Measurements from ENCODE around the gene TBXA2R.
A peak's percentile ranks its signal among the peaks of the same experiment; 100 is the strongest.
"Not testable (repeated sequence)": the region's sequence is repeated elsewhere in the genome, so short reads cannot be mapped to it uniquely, and the experiment has no call there.

Gene TBXA2R

DNA sequence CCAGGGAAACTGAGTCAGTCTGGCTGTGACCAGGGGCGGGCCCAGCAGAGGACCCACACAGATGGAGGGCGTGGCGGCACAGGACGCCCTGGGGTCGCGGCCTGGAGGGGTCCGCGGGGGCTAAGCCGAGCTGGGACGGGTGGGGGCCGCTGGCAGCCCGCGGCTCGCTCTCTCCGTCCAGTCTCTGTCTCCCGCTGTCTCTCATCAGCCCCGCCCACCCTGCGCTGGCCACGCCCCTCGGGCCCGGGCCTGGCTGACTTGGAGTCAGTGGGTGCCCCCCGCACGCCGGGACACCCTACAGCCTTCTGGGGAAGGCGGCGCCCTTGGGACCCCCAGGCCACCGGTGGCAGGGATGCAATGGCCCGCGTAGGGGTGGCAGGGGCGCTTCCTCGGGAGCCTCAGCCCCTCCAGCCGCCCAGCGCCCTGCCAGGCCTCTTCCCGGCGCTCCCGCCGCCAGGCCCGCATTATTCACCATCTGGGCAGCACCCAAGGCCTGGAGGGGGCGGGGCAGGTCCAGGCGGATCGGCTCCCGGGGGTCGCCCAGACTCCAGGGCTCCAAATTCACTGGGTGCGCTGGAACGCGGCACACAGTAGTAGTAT lies at the start of gene TBXA2R:
TSS of gene TBXA2R (minus strand) at position 186 of the 600 bp plus-strand sequence. CDS start 6,241 bp downstream, outside the sequence.
- DNase-seq (ENCODE audit: low spot score) = peak; percentile 66

DNA sequence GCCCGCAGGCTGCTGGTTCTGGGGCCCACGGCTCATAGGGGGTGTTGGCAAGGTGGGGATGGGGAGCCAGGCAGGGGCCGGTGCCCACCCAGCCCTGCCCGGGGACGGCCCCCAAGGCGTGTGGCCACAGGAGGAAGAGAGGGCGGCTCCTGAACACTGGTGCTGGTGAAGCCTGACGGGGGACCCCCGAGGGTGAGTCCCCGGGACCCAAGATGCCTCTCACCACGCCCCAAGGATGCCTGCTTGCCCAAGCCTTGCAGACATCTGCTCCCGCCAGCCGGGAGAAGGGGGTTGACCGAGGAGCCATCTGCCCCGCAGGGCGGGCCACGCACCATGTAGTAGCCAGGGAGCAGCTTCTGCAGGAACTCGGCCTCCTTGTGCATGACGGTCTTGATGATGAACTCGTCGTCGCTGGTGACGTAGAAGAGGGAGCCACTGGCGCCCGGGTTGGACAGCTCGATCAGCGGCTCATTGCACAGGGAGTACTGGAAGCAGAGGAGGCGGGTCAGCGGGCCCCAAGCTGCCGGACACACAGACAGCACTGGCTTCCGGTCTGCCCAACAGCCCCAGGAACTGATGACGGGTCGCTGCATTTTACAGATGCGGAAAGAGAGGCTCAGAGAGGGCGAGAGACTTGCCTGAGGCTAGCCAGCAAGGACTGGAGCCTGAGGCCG lies 49.5 kb upstream of the TBXA2R start:
- DNase-seq (ENCODE audit: low spot score) = no peak

DNA sequence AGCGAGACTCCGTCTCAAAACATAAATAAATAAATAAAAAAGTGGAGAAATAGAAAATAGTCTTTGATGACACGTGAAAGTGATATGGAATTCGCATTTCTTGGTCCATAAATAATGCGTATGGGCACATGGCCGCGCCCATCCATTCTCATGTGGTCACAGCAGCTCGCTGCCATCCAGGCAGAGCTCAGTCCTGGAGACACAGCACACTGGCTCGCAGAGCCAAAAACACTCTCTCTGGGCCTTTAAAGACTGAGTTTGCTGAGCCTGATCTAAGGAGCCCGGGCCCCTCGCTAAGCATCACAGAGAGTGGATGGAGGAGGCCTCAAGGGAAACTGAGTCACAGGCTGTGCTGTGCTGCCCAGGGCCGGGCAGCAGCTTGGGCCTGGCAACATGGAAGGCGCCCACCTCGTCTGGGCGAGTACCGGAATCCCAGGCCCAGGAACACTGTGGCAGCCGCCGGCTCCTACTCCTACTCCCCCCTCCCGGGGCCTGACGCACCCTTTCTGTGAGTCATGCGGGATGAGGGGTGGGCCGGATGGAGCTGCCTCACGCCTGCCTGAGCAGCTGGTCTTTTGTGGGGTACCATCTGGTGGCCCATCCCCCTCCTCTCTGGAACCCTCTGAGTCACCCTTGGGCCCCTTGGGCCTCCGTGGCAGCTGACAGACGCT lies 48.9 kb upstream of the TBXA2R start:
- DNase-seq (ENCODE audit: low spot score) = peak; percentile 96

DNA sequence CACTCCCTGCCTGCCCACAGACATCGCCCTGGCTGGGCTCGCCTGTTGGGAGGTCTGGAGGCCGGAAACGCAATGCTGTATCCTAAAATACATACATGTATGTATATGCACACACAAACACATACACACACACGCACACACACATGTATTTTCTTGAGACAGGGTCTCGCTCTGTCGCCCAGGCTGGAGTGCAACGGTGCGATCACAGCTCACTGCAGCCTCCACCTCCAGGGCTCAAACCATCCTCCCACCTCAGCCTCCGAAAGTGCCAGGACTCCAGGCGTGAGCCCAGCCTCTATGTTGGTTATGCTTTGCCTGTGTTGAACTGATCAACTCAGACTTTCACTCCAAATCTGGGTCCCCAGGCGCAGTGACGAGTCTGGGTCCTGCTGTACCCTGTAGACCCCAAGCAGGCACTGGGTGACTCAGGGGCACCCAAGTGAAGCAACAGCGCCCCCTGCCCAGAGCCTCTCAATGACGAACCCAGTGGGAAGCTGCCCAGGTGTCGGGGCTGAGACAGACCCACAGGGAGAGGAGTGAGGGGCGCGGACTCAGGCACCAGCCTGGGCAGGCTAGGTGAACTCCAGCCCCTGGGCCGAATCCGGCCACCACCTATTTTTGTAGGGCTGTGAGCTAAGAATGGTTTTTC lies 47.3 kb upstream of the TBXA2R start:
- DNase-seq (ENCODE audit: low spot score) = no peak

DNA sequence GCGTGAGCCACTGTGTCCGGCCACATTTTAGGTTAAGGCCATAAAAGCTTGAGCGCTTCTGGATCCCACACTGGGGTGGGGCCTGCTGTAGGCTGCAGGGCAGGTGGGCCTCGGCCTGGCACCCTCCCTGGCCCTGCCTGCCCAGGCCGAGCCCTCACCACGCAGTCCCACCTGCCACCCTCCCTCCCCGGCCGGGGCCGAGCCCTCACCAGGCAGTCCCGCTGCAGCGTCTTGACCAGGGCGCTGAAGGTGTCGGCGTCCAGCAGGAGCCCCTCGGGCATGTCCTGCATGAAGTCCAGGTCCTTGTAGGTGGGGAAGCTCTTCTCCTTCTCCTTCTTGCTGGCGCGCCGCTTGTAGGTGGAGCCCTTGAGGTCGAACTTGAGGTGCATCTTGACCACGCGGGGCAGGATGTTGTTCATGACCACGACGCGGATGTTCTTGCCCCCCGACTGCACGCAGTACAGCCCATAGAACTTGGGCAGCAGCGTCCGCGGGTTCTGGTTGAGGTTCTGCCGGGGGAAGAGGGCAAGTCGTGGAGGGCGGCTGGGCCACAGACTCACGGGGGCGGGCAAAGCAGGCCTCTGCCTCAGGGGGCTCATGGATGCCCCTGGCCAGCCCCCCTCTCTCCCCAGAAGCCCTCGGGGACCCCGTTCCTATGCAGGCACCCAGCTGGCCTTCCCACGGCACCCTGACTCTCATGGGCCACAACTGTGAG lies 46.6 kb upstream of the TBXA2R start:
- DNase-seq (ENCODE audit: low spot score) = no peak

DNA sequence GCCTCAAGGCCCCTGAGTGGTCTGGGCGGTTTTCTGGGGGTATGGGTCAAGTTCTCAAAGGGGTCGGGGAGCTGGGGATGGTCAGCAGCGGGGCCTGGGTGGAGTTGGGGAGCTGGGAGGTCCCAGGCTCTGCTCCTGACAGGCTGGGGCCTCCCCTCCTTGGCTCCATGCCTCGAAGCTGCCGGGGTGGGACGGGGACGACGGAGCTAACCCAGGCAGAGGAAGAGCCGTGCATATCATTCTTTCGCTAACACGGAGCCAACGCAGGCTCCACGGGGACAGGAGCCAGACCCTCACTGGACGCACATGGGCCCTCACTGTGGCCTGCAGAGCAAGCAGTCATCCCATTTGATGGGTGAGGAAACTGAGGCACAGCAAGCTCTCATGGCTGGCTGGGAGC lies 45.7 kb upstream of the TBXA2R start:
- no peak for DNase-seq (ENCODE audit: low spot score)

DNA sequence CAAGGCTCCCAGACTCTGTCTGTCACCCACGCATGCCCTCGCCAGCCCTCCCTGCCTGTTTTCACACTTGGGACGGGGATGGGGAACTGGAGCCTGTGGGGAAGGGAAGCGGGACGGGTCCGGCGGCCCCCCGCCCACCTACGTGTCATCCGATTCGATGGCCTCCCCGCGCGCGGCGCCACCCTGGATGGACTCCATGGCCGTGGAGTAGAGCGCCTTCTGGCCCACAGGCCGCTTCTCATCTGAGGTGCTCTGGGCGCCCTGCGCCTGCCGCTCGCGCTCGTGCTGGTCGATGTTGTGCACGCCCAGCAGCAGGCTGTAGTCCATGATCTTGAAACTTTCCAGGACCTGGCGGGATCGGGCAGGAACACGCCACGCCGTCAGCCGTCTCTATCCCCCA lies 45.0 kb upstream of the TBXA2R start:
- no peak for DNase-seq (ENCODE audit: low spot score)

DNA sequence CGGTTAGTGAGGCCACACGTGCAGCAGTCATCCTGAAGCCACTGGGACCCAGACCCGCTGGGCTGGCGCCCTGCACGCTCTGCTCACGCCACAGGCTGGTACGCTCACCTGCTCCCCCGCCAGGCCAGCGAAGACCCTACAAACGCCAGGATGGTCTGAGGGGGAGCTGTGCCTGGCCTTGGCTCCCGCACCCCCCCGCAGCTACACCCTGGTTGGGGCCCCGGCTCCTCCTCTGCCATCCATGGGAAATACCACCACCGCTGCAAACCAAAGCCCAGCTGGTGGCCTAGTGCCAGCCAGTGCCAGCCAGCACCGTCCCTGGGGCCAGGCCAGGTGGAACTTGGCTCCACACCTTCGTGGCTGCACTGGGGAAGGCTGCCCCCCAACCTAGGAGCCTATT lies 43.2 kb upstream of the TBXA2R start:
- no peak for DNase-seq (ENCODE audit: low spot score)

DNA sequence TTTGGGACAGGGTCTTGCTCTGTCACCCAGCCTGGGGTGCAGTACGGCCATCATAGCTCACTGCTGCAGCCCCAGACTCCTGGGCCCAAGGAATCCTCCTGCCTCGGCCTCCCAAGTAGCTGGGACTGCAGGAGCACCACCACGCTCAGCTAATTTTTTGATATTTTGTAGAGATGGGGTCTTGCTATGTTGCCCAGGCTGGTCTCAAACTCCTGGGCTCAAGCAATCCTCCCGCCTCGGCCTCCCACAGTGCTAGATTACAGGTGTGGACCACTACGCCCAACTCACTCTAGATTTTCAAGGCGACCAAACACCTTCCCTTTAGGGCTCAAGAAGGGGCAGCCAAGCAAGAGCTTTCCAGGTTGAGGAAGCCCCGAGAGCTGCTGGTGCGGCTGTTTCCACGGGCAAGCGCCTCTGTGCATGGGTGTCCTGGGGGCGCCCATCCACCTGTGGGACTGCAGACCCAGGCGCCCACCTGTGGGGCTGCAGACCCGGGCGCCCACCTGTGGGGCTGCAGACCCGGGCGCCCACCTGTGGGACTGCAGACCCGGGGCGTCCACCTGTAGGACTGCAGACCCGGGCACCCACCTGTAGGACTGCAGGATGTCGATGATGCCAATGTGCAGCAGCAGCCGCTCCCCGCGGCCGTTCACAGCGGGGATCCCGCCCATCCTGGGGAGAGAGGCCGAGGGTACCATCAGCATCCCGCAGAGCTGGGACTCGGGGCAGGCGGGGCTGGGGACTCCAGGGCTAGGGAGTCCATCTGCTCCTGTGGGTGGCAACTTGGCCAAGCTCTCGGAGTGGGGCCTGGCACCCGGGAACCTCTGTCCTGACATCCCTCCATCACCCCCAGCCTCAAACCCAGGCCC lies 41.6 kb upstream of the TBXA2R start:
- DNase-seq (ENCODE audit: low spot score) = no peak

DNA sequence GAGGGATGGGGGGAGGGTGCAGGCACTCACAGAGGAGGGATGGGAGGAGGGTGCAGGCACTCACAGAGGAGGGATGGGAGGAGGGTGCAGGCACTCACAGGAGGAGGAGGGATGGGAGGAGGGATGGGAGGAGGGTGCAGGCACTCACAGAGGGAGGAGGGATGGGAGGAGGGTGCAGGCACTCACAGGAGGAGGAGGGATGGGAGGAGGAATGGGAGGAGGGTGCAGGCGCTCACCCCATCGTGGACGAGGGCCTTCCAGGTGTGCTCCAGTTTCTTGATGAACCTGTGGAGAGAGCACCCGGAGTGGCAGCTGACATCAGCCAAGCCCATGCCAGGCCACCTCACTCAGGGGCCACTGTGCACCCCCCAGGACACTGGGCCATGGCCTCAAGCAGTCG lies 40.4 kb upstream of the TBXA2R start:
- DNase-seq (ENCODE audit: low spot score) = not testable (repeated sequence)

DNA sequence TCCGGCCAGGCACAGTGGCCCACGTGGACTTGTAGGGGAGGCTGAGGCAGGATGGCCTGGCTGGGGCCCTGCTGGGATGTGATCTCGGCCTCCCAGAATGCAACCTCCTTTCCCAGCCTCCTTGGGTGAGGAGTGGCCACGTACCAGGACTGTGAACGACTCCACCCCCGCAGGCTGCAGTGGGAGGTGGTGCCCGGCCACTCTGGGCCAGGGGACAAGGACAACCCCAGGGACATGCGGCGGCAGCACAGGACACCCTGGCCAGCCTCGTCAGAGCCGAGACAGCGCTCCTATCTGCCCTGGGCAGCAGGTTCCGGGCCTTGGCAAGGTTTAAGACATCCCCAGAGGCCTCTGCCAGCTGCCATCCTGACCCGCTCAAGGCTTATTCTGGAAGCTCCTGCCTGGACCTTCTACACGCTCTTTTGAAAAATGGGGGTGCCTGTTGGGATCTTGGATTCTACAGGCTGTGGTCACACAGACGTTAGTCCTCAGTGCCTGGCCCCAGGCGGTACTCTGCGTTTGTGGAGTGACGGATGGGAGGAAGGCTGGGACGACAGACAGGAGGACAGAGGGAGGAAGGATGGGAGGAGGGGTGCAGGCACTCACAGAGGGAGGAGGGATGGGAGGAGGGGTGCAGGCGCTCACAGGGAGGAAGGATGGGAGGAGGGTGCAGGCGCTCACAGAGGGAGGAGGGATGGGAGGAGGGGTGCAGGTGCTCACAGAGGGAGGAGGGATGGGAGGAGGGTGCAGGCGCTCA lies 39.8 kb upstream of the TBXA2R start:
- DNase-seq (ENCODE audit: low spot score) = peak; percentile 21

DNA sequence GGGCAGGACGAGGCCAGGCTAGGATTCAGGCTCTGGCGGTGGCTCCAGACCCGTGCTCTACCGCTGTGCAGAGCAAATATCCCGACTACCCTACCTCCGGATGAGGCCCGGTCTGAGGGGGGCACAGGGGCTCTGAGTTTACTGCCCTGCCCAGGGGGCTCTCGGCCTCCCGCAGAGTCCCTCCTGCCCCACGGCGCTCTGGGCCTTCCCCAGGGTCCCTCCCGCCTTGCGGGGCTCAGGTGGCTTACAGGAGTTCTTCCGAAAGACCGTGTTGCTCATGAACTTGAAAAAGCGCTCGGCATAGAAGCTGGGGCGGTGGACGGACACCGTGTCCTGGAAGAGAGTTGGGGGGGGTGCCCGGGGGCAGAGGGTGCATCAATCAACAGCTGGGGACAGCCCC lies 39.1 kb upstream of the TBXA2R start:
- DNase-seq (ENCODE audit: low spot score) = no peak

DNA sequence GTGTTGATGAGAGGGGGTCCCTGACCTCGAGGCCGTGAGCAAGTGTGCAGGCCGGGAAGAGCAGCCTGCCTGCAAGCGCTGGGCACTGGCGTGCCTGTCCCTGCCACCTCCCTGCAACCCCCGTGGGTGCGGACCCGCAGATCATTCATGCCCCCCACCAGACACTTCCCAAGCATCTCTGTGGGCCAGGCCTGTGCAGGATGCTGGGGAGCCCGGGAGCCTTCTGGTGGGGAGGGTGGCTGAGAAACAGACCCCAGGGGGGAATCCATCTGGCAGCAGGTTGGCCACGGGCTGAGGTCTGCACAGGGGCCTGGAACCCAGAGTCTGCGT lies 38.4 kb upstream of the TBXA2R start:
- no peak for DNase-seq (ENCODE audit: low spot score)

DNA sequence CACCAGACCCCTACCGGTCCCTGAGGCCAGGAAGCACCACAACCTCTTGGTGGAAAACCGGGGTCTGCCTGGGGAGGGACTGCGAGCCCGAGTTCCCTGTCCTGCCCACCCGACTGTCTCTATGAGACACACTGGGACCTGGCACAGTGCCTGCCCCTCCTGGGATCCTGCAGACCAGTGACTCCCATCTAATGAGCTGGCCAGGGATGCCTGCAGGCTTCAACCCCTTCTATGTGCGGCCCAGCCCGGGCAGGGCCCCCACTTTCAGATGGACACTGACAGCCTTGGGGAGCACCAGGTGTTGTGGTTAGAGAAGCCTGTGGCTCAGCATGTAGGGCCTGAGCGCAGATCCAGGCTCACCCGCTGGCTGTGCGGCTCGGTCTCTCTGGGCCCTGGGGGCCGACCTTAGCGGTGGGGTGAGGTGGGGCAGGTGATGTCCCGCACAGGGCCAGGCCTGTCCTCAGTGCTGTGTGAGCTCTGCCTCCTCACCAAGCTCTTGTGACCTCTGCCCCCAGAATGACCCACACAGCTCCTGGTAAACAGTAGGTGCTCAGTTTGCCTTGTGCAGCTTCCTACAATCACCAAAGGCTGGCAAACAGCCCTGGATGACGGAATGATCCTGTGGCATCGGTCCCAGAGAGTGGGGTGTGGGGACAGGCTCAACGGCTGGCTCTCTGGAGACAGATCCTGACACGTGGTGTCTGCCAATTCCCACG lies 37.8 kb upstream of the TBXA2R start:
- DNase-seq (ENCODE audit: low spot score) = peak; percentile 26

DNA sequence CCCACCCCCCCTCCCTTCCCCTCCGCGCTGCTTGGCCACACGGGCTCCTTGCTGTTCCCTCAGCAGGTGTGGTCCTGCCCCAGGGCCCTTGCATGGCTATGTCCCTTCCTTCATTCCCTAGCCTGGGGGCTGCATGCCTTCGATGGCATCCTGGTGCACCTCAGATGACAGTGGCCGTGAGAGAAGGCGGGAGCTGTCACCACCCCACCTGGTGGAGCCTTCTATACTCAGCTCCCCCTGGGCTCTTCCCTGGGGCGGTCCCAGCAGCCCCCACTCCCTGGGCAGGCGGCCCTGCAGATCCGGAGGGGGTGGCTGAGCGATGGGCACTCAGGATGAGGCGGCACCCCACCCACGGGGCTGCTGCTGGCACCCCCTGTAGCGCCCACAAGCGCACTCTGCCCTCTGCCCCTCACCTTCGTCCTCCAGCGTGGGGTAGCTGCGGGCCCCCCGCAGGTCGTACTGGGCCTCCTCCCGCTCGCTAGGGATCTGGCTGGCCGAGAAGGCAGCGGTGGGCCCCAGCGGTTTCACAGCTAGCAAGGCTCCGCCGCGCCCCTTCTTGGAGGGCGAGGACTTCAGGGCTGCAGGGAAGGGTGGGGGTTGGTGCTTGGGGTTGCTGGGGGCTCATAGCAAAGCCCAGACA lies 37.1 kb upstream of the TBXA2R start:
- DNase-seq (ENCODE audit: low spot score) = no peak

DNA sequence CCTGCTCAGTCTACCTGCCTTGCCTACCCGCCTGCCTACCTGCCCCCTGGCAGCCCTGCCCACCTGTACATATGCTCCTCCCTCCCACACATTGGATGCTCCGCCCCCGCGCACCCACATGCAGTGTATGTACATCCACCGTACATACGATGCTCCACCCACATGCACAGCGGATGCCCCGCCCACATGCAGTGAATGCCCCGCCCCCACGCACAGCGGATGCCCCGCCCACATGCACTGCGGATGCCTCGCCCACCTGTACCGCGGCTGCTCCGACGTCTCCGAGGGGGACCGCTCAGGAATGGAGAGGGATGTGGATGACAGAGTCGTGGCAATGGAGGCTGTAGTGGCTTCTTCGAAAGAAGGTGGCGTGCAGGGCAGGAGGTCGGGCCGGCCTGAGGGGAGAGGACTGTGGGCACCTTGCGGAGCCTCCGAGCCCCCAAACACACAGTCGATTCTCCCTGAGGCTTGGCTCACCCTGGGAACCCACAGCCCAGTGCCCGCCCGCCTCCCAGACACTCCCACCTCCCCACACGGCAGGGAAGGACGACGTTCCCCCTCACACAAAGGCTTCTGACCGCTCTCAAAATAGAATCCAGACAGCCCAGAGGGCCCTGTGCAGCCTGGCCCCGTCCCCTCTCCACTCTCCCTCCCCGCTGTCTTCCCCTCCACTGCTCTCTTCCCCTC lies 36.5 kb upstream of the TBXA2R start:
- no peak for DNase-seq (ENCODE audit: low spot score)

DNA sequence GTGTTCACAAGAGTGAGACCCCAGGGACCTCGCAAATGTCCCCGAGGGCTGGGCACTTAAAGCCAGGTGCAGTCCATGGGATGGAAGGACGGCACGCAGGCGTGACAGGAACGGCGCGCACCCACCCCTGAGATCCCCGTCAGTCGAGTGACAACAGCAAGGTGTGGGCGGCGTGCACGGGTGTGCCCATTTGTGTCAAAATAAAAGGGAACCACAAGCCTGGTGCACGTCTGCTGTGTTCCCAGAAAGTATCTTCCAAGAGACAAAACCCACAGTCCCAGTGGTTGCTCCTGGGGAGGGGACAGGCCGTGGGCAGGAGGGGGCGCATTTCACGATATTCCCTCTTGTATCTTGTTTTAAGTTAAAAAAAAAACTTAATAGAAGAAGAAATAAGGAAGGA lies 35.6 kb upstream of the TBXA2R start:
- no peak for DNase-seq (ENCODE audit: low spot score)

DNA sequence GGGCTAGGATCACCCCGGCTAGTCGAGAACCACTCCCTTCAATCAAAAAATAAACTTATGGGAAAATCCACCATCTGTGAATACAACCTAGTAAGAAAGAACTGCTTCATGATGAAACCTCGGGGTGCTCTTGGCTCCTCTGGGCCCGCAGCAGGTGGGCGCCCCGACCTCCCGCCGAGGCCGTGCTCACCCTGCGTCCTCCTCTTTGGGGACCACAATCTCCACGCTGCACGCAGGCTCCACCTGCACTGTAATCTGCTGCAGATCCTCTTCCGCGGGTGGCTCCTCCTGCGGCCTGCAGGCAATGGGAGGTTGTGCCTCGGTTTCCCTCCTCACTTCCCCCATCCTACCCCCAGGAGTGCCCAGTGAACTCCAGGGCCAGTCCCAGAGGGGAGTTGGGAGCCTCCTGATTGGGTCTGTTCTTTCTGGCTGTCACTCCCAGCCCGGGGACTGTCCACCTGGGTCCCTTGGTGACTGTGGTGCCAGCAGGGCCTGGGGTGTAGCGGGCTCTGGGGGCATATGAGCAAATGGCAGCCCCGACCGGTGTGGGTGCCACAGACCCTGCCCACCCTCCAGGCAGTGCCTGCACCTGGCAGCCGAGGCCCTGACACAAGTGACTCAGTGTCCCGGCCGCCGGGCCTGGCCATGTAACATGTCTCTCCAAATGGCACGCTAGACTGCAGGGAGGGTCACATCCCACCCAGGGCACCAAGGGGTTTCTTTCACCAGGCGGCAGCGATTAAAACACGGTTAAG lies 35.0 kb upstream of the TBXA2R start:
- DNase-seq (ENCODE audit: low spot score) = no peak

All from RKO (cell line).